Aorta (tissue), 5 donors: ENCODE measurements around the gene LTA. TPM values are rescaled to one million over a fixed set of nuclear protein-coding genes. Genes with fewer than 3 reads are reported as not detected.
A peak's percentile ranks its signal among the peaks of the same experiment; 100 is the strongest.

Source experiments
- ATAC-seq: fragments of 200-7000 bp; cut with Tn5 transposase; one replicate; pipeline ENCODE4 v1.9.1; 2022; ENCODE audit warnings: moderate library complexity; ENCODE audit not compliant: low FRiP score
- DNase-seq, 2 donors: peaks; one replicate each; pipeline ENCODE4 v3.0.0-alpha.2; 2020
- H3K27ac ChIP-seq, 2 donors: one replicate each; pipeline ENCODE4 v1.5.1; 2013; ENCODE audit warnings: low read length in 2 of 2, mild to moderate bottlenecking in 2 of 2, moderate library complexity in 2 of 2, control low read depth in 1 of 2, inconsistent platforms in 1 of 2, low read depth in 1 of 2
- H3K27me3 ChIP-seq, 2 donors: one replicate each; pipeline ENCODE4 v1.6.1; 2013; ENCODE audit warnings: control low read depth in 1 of 2, low read length in 1 of 2, mild to moderate bottlenecking in 1 of 2, moderate library complexity in 1 of 2; ENCODE audit not compliant: insufficient read depth in 2 of 2, control insufficient read depth in 1 of 2
- H3K36me3 ChIP-seq, 2 donors: one replicate each; pipeline ENCODE4 v1.6.1; 2013; ENCODE audit warnings: control low read depth in 1 of 2, low read length in 1 of 2, mild to moderate bottlenecking in 1 of 2; ENCODE audit not compliant: insufficient read depth in 2 of 2, control insufficient read depth in 1 of 2
- H3K4me1 ChIP-seq, 2 donors: one replicate each; pipeline ENCODE4 v1.6.1; 2013; ENCODE audit warnings: low read length in 2 of 2, control low read depth in 1 of 2, mild to moderate bottlenecking in 1 of 2, moderate library complexity in 1 of 2; ENCODE audit not compliant: insufficient read depth in 2 of 2, control insufficient read depth in 1 of 2
- H3K4me3 ChIP-seq, 2 donors: one replicate each; pipeline ENCODE4 v1.5.1; 2013; ENCODE audit warnings: low read length in 2 of 2, control low read depth in 1 of 2, mild to moderate bottlenecking in 1 of 2
- H3K9me3 ChIP-seq: one replicate; pipeline ENCODE4 v1.6.1; 2013; ENCODE audit warnings: mild to moderate bottlenecking, low read length; ENCODE audit not compliant: control insufficient read depth
- WGBS, 2 donors: extraction: QIAGEN DNeasy Blood & Tissue Kit; methylation state at CpG; one replicate each; pipeline ENCODE4 v1.1.7; 2013; 5-methylcytosine and 5-hydroxymethylcytosine counted together
- intact Hi-C, 2 donors: fragments of 100-400 bp; cut with DNase I; formaldehyde crosslinking; loops; one replicate each; pipeline versions ENCODE4 v1.14.2 to v1.15.0; 2022
- polyA plus RNA-seq, 2 donors: library from polyadenylated mRNA; stranded (reverse); fragments of 200-250 nt; gene quantifications; one replicate each; pipeline ENCODE4 v1.2.3, GENCODE V29; 2013
- total RNA-seq, 2 donors: library from RNA; stranded (reverse); fragmentation: NEBNext Ultra II Directional; extraction: Animal tissue kit (Norgen Biotek cat#: 25700); gene quantifications; one replicate each; pipeline ENCODE4 v1.2.1, GENCODE V29; 2021
- donor health status: healthy with polysubstance abuse.
- donor health status: Bipolar disorder and iron deficiency.
- donor health status: DM: no; HTN: no; CAD: no.
- donor health status: DM: no; HTN: no; CAD: no.
- donor health status: DM: yes; HTN: yes; CAD: no.

The LTA gene
- total and polyA plus RNA-seq, 4 donors = 0.18 TPM; not detected in 3

DNA sequence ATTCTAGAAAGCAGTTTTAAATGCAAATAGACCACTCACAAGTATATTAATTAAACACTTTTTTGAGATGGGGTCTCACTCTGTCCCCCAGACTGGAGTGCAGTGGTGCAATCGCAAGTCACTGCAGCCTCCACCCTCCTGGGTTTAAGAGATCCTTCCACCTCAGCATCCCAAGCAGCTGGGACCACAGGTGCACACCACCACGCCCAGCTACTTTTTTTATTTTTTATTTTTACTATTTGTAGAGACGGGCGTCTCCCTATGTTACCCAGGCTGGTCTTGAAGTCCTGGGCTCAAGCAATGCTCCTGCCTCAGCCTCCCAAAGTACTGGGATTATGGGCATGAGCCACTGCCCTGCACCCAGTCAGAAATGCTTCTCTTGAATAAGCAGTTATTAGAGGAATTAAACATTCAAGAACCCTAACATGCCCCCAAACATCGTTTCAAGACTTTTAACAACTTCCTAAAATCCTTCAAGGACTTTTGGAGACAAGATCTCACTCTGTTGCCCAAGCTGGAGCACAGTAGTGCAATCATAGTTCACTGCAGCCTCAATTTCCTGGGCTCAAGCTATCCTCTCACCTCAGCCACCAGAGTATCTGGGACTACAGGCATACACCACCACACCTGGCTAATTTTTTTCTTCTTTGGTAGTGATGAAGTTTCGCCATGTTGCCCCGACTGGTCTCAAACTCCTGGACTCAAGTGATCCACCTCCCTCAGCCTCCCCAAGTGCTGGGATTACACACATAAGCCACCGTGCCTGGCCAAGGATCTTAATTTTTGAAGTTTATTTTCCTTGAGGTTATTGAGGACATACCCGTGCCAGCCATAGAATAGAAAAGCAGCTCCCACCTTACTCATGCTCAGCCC lies 40.1 kb upstream of the LTA start:
- WGBS, 2 donors = 63 to 72% methylated on average over 8 to 9 of the region's 9 CpGs
- ATAC-seq = no peak
- Histone ChIP-seq H3K27ac (no peak overlapping the region), H3K36me3 (peaks cover 9 to 21% of the 10 kb centered on the region in 2 donors), H3K4me3 (no peak overlapping the region), H3K9me3 (no peaks in the 10 kb centered on the region), H3K27me3 (no peaks in the 10 kb centered on the region), H3K4me1 (no peaks in the 10 kb centered on the region)
- intact Hi-C loops = no loop called here
- no peak for DNase-seq

DNA sequence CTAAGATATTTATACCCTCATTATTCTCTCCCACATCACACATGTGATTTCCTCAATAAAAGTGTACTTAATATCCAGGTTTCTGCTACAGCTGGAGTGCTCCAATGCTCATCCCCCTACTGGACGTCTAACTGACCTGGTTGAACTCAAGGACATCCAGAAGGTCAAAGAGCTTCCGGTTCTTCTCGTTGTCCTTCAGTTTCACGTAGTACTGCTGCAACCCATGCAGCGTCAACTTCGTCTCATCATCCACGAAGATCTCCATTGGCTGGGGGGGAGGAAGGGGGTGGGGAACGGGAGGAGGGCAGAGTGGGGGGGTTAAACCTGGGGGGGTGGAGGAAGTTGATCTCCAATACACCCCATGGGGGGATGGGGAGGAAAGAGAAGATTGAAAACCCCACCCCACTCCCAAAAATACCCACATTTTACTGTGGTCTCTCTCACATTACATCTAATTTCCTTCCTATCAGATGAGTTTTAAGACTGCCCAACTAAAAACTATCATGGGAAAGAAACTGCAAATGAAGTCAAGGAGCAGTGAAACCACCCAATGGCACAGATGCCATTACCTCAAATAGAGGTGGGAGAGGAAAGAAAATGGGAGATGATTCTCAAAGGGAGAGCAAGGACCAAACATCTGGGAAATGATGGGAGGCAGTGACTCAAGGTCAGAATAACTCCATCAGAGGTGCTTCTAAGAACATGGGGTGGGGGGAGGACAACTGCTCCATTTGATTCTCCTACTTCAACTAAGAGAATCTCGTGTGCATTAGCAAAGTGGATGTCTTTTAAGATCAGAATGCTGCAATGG lies 39.2 kb upstream of the LTA start:
- intact Hi-C loops = no loop called here
- Histone ChIP-seq H3K4me1 (no peaks in the 10 kb centered on the region), H3K27ac (no peak overlapping the region), H3K36me3 (peaks cover 9 to 21% of the 10 kb centered on the region in 2 donors), H3K4me3 (no peak overlapping the region), H3K9me3 (no peaks in the 10 kb centered on the region), H3K27me3 (no peaks in the 10 kb centered on the region)
- whole genome bisulfite sequencing, 2 donors = 58 to 65% methylated on average over 9 of the region's 9 CpGs
- ATAC-seq (no peak), DNase-seq (no peak)

DNA sequence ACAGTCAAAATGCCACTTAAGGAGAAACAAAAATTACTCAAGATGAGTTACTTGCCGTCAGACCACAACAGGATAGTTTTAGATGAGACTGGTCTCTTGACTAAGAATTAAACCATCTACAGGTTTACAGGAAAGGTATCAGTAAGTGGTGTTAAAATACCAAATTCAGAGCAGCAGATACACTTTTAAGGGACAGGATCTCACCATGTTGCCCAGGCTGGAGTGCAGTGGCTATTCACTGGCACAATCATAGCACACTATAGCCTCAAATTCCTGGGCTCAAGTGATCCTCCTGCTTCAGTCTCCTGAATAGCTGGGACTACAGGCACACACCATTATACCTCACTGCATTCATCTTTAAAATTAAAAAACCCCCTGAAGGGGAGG lies 38.6 kb upstream of the LTA start:
- Histone ChIP-seq H3K9me3 (no peaks in the 10 kb centered on the region), H3K4me1 (no peaks in the 10 kb centered on the region), H3K27me3 (no peaks in the 10 kb centered on the region), H3K36me3 (peaks cover 11 to 22% of the 10 kb centered on the region in 2 donors), H3K4me3 (no peak overlapping the region), H3K27ac (no peak overlapping the region)
- DNase-seq (no peak), ATAC-seq (no peak)
- intact Hi-C loops = no loop called here
- WGBS, 2 donors = 78 to 92% methylated on average over 1 of the region's 1 CpG

DNA sequence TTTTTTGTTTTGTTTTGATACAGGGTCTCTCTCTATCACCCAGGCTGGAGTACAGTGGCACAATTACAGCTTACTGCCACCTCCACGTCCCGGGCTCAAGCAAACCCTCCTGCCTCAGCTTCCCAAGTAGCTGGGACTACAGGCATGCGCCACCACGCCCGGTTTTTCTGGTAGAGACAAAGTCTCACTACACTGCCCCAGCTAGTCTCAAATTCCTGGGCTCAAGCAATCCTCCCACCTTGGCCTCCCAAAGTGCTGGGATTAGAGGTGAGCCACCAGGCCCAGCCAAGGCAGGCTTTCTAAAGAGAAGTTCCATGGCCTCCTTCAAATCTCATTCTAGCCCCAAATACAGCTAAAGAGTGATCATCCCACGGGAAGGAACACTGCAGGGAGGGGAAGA lies 38.1 kb upstream of the LTA start:
- ATAC-seq (no peak), DNase-seq (no peak)
- Histone ChIP-seq H3K27me3 (no peaks in the 10 kb centered on the region), H3K36me3 (peaks cover 13 to 28% of the 10 kb centered on the region in 2 donors), H3K27ac (no peak overlapping the region), H3K4me1 (peaks cover 0 to 2% of the 10 kb centered on the region in 2 donors), H3K9me3 (no peaks in the 10 kb centered on the region), H3K4me3 (no peak overlapping the region)
- 84% methylated on average over 6 of the region's 6 CpGs for WGBS, 2 donors
- intact Hi-C loops = no loop called here

DNA sequence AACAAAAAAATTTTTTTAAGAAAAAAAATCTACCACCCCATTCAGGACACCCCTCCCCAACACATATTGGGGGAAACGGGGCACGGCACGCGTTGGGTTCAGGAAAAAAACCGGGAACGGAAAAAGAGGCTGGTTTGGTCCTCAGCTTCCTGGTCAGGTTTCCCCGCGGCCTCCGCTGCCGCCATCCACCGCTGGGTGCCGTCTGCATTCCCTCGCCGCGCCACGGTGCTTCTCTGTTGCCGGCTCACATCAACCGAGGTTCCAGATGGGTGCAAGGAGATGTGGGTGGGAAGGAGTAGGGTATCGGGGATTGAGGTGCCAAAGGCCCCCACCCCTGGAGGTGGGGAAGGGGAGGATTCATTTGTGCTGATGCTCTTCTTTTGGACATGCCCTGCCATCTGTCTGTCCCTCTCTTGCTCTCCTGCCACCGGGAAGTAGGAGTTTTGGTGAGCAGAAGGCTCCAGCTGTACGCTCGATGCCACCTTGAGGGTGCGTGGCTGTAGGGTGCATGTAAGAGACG lies 37.5 kb upstream of the LTA start:
- intact Hi-C loops = no loop called here
- ATAC-seq (no peak), DNase-seq (no peak)
- Histone ChIP-seq H3K36me3 (peaks cover 14 to 30% of the 10 kb centered on the region in 2 donors), H3K27me3 (no peaks in the 10 kb centered on the region), H3K4me3 (no peak overlapping the region), H3K27ac (no peak overlapping the region), H3K9me3 (no peaks in the 10 kb centered on the region), H3K4me1 (peaks cover 0 to 2% of the 10 kb centered on the region in 2 donors)
- WGBS, 2 donors = 87 to 89% methylated on average over 24 of the region's 24 CpGs

DNA sequence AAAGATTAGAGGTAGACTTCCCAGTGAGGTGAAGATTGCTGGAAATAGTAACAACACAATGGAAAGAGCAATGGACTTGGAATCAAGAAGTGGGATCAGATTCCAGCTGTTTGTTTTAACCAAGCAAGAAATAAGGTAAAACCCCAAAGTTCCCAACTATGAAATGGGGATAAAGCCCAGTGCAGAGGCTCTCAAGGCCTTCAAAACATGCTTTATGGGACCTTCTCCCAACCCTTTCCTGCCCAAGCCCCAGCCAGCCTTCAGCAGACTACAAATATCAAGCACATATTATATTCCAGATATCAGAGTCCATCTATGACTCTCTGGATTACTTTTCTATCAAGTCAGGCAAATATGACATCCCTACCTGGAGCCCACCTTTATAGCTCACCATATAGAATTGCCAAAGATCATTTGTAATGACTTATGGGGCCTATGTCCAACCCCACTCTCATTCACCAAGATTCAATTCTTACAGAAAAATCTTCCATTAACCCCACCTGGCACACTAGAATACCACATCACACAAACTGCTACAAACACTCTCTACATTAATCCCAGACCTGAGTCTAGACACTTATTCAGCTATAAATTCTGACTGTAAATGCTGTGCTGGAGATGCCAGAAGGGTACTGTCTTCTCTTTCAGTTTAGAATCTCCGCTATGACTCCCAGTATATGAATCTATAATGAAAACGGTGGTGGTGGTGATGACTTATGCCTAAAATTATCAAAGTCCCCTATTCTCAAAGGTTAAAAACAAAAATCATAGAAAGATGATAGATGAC lies 36.4 kb upstream of the LTA start:
- intact Hi-C loops = no loop called here
- no peak overlapping the region for H3K27ac ChIP-seq
- 34 to 39% methylated on average over 2 of the region's 2 CpGs for WGBS, 2 donors
- DNase-seq (no peak), ATAC-seq (no peak)
- no peaks in the 10 kb centered on the region for H3K27me3 ChIP-seq
- peaks cover 13 to 29% of the 10 kb centered on the region in 2 donors for H3K36me3 ChIP-seq
- no peaks in the 10 kb centered on the region for H3K9me3 ChIP-seq
- H3K4me1 ChIP-seq = peaks cover 2 to 3% of the 10 kb centered on the region in 2 donors
- H3K4me3 ChIP-seq = no peak overlapping the region

DNA sequence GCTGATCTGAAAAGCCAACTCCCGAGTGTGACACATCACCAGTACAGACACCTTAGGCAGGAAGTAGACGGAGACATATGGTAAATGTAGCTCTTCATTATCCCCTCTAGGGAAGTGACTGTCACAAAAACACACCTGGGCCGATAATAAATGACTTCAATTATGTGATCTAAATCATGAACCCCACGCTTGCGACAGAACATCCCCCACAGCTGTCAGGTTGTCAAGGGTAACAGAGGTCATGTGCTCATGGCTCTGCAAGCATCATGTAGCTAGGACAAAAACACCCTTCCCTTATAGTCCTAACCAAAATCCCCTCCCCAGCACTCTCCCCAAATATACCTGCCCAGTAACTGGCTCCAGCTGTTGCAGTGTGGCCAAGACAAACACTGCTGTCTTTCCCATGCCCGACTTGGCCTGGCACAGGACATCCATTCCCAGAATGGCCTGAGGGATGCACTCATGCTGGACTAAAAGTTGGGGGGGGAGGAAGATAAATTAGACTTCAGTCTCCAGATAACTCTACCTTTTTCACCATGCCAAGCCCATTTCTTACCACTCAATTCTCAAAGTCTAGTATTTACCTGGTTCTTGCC lies 33.2 kb upstream of the LTA start:
- Histone ChIP-seq H3K9me3 (no peaks in the 10 kb centered on the region), H3K36me3 (peaks cover 13 to 23% of the 10 kb centered on the region in 2 donors), H3K27me3 (no peaks in the 10 kb centered on the region), H3K4me3 (no peak overlapping the region), H3K27ac (no peak overlapping the region), H3K4me1 (peaks cover 3% of the 10 kb centered on the region in 2 donors)
- 51 to 60% methylated on average over 6 of the region's 6 CpGs for WGBS, 2 donors
- DNase-seq (no peak), ATAC-seq (no peak)
- intact Hi-C loops = no loop called here

DNA sequence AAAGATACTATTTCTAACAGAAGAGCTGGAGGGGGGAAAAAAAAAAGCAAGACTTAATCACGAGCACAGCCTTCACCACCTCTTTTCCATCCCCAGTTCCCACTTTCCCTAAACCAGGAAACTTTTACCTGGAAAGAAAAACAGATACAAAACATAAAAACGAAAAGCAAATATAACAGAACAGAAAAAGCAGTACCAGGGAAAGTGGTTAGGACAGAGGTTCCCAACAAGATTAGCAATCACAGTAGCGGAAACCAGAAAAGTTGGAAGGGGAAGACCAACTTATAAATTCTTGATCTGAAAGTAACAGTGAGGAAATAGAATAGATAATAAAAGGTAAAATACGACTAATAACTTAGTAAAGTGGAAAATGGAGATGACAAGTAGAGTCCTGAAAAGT lies 31.4 kb upstream of the LTA start:
- Histone ChIP-seq H3K4me3 (peak overlapping the region; percentile 77 to 78), H3K27ac (no peak overlapping the region), H3K4me1 (peaks cover 3% of the 10 kb centered on the region in 2 donors), H3K9me3 (no peaks in the 10 kb centered on the region), H3K36me3 (peaks cover 5 to 19% of the 10 kb centered on the region in 2 donors), H3K27me3 (no peaks in the 10 kb centered on the region)
- ATAC-seq = no peak
- intact Hi-C loops = loop anchor here in 1 of 2 donors (5.0 kb wide), 2 partner anchors 48 to 637 kb away; partner anchors contain the start of genes AGPAT1 and RNF5
- 10 to 12% methylated on average over 4 of the region's 4 CpGs for WGBS, 2 donors
- DNase-seq = no peak
